Activated CD8-positive, alpha-beta memory T cell treated with anti-CD3 and anti-CD28 coated beads for 36 hours (primary cell): Measurements from ENCODE around the gene GPR26. TPM values are rescaled to one million over a fixed set of nuclear protein-coding genes. Genes with fewer than 3 reads are reported as not detected.

Experiments
- CTCF ChIA-PET: fragments of 350-600 bp; sonication (Branson Sonifier 250); formaldehyde crosslinking; loops from one replicate; lab custom pipeline; 2021; ENCODE audit warnings: antibody characterized with exemption; lab: Charles Lee
- POLR2A ChIA-PET: fragments of 350-600 bp; sonication (Branson Sonifier 250); formaldehyde crosslinking; loops from one replicate; lab custom pipeline; 2021; ENCODE audit warnings: antibody characterized with exemption; lab: Charles Lee
- total RNA-seq, 2 experiments: library from RNA; stranded (reverse); gene quantifications; one replicate each; pipeline ENCODE4 v1.2.3, GENCODE V29; 2021

Gene GPR26, protein sequence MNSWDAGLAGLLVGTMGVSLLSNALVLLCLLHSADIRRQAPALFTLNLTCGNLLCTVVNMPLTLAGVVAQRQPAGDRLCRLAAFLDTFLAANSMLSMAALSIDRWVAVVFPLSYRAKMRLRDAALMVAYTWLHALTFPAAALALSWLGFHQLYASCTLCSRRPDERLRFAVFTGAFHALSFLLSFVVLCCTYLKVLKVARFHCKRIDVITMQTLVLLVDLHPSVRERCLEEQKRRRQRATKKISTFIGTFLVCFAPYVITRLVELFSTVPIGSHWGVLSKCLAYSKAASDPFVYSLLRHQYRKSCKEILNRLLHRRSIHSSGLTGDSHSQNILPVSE
- total RNA-seq = not detected

DNA sequence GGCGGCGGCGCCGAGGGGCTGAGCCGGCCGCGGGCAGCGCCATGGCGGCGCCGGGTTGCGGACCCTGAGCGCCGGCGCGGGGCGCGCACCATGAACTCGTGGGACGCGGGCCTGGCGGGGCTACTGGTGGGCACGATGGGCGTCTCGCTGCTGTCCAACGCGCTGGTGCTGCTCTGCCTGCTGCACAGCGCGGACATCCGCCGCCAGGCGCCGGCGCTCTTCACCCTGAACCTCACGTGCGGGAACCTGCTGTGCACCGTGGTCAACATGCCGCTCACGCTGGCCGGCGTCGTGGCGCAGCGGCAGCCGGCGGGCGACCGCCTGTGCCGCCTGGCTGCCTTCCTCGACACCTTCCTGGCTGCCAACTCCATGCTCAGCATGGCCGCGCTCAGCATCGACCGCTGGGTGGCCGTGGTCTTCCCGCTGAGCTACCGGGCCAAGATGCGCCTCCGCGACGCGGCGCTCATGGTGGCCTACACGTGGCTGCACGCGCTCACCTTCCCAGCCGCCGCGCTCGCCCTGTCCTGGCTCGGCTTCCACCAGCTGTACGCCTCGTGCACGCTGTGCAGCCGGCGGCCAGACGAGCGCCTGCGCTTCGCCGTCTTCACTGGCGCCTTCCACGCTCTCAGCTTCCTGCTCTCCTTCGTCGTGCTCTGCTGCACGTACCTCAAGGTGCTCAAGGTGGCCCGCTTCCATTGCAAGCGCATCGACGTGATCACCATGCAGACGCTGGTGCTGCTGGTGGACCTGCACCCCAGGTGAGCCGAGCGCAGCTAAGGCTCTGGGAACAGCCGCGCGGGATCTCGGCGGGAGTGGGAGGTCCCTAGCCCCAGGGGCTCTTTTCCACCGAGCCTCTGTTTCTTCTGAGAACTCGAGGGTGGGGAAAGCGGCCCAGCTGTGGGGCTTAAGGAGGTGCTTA is at the start of gene GPR26:
Gene GPR26 (plus strand): TSS at position 38 of the 919 bp plus-strand sequence. CDS start 53 bp downstream, at position 91.
- CTCF ChIA-PET = no interaction called here
- POLR2A ChIA-PET = no interaction called here

DNA sequence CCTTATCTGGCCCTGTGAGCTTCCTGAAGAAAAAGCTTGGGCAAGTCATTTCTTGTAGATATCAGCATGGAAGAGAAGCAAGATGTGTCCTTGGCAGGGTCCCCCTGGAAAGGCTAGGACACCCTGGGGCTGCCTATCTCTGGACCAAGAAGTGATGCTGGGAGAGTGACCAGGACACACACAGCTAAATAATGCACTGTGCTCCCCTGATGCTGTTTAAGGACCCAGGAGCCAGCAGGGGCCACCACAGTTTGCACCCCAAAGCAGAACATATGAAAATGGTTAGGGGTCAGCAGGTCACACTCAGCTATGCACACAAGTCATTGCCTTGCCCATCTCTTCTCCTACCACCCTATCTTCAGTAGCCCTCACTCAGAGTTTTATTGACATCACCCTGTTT is 47.9 kb upstream of the GPR26 start:
- ChIA-PET CTCF (no interaction called here), POLR2A (no interaction called here)

DNA sequence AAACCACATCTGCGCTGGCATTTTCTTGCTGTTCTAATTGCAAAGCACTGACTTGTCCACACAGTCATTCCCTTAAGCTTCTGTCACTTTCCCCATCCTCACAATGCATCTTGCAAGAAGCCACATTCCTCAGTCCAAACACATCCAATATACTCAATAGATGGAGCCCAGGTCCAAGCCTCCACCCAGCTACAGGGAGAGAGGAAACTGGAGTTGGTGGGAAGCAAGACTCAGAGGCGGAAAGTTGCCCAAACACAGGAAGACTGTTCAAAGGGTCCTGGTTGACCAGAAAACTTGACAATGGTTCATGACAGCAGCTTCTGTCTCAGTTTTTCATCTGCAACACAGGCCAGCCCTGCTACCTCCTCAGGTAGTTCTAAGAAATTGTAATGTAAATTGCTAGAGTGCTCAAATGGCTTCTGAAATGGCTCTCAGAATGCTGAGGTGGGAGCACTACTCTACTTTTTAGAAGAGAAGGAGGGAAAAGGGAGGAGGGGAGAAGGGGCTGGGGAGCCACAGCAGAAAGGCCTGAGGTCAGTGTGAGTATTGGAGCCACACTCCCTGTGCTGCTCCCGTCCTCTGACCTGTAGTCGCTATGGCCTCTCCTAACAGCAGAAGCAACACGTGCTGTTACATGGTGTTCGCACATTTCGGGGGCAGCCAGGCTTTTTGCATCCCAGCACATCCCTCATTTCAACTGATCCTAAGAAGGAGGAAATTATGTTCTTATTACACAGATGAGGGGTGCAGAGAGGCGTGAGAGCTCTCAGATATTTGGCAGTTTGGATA is 46.9 kb upstream of the GPR26 start:
- ChIA-PET POLR2A (no interaction called here), CTCF (no interaction called here)

DNA sequence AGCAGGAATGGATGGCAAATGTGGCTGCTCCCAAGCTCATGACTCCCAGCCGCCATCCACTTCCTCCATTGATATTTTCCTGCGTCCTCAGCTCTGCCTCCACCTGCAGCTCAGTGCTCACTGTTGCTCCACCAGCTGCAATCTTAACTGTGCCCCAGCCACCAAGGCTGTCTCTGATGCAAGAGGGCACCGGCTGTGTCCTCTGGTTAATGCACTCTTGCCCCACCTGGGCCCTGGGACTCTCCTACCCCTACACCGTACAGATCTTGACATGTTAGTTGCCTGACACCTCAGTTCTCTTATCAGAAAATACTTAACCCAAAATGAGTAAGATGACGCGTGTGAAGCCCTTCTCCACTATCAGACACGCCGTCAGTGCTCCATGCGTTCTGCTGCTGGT is 45.5 kb upstream of the GPR26 start:
- CTCF ChIA-PET = no interaction called here
- POLR2A ChIA-PET = no interaction called here

DNA sequence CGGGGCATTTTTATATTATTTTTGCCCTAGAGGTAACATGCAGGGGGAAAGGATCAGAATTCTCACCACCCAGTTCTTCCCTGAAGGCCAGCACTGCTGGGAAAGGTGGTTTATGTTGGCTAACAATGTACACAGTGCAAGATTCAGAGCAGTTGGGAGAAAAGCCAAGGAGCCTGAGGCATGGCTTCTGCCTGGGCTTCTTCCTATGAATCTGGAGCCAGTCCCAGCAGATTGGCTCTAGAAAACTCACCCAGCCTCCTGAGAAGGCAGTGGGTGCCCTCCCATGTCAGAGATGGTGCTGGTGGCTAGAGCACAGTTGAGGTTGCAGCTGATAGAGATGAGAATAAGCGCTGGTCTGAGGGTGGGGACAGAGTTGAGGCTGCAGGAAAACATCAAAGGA is 44.7 kb upstream of the GPR26 start:
- POLR2A ChIA-PET = no interaction called here
- CTCF ChIA-PET = no interaction called here

DNA sequence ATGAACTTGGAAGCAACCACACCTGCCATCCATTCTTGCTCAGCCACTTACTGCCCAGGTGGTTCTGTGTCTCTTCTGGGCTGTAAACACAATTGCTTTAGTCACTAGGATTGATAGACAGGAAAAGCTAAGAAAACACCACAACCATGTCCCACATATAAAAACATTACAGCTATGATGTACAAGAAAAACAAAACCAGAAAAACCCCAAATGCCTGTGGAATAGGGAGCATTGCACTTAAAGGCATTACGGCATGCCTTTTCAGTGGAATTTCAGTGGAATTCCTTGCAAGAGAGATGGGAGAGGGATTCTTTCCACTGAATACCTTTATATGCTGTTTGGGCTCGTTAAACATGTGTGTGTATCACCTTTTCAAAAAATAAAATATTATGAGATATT is 44.2 kb upstream of the GPR26 start:
- ChIA-PET CTCF (no interaction called here), POLR2A (no interaction called here)

DNA sequence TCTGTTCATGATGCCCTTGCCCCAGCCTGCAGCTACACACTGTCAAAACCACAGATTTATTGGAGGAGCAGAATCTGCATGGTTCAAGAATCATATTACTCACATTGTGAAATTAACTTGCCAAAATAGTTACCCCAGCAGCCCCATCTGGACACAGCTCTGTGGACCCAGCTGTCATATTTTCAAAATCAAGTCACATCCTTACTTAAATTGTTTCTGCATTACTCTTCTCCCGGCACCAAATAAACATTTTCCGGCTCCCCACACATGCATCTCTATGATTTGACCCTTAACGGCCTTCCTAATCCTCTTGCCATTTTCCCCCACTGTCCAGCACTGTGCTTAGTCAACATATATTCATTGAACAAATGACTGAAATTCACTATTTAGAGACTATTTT is 43.8 kb upstream of the GPR26 start:
- ChIA-PET CTCF (no interaction called here), POLR2A (no interaction called here)

DNA sequence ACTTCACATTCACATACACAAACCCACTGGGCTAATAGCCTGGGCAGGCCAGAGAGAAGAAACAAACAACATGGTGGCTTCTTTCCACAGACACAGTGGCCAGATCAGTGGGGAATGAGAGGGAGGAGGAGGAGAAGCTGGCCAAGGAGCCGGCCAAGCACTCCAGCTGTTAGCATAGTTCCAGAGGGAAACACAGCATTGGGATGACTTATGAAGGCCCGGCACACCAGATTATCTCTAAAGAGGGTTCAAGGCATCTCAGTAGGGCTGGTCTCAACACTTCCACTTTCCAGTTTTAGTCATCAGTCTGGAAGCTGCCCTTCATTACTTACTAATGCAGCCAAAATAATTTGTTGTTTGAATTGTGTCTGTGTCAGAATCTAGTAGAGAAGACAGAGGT is 42.1 kb upstream of the GPR26 start:
- ChIA-PET POLR2A (no interaction called here), CTCF (no interaction called here)

DNA sequence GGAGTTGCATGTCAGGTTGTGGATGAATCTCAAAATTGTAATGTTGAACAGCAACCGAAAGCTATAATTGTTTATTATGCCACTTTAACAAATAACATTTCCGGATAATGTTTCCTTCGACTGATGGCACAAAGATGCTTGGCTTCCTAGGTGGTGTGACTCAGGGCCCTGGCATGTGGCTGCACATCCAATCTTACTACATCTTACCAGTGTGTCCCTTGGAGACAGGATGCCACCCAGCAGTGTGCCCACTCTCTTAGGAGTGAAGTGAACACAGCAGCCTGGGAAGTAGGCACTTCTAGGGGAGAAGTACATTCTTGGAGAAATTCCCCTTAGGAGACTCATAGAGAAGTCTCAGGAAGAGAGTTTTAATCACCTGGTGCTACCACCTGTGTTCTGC is 33.0 kb upstream of the GPR26 start:
- ChIA-PET CTCF (no interaction called here), POLR2A (no interaction called here)

DNA sequence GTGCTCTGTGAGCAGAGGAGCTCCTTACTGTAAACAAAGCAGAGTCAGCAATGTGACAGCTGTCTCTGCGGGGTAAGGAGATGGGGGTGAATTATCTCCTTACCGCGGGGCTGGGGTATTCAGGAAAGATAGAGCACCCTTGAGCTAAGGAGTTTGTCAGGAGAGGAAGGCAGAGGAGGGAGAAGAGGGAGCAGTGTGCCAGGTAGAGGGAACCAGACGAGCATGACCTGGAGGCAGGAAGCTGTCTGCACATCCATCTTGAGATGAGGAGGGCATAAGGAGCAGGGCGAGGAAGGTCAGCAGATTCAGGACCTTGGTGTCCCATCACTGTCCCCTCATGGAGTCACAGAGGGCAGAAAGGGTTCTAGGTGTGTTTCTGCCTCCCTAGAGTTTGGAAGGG is 32.5 kb upstream of the GPR26 start:
- CTCF ChIA-PET = no interaction called here
- POLR2A ChIA-PET = no interaction called here

DNA sequence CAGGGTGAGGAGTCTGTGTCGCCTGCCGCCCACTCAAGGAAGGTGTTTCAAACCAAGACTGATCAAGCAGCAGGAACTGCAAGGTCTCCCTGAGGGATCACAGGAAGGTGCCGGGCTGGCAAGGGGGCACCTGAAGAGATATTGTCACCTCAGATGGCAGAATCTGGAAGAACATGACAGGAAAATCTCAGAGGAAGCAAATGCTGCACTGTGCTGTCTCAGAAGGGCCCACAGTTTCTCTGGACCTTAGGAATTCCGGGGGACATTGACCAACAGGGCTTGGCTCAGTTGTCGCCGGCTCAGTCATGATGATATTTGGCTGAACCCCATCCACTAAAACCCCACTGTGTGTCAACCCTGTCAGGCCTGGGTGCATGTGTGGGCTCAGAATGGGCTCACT is 31.9 kb upstream of the GPR26 start:
- ChIA-PET POLR2A (no interaction called here), CTCF (no interaction called here)

DNA sequence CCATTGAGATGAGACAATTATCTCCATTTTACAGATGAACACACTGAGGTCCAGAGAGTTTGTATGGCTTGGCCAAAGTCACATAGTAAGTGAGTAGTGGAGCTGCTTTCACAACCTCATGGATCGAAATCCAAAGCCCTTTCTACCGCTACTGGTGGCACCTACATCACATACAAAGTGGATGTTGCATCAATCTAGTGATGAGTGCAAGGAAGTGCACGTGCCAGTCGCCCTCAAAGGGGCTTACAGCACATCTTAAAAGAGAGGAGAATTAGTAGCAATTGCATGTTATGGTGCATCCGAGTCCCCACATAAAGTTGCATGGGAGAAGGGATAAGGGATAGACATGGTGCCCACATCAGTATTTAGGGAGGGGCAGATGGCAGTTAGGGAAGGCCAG is 31.0 kb upstream of the GPR26 start:
- ChIA-PET POLR2A (no interaction called here), CTCF (no interaction called here)

DNA sequence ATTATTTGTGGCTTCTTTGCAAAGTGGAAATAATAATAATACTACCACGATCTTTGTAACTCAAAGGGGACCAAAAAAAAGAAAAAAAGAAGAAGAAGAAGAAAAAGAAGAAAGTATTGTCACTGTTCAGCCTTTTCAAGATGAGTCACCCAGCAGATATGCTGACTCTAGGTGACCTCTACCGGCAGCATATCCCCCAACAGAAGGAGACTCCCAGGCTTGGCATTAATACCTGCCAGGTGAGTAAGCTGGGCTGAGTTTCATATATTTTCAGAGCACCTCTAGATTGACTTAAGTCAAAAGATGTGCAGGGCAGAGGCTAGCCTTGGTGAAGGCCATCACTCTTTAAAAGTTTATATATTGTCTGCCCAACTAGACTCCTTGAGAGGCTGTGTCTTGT is 30.4 kb upstream of the GPR26 start:
- POLR2A ChIA-PET = no interaction called here
- CTCF ChIA-PET = no interaction called here

DNA sequence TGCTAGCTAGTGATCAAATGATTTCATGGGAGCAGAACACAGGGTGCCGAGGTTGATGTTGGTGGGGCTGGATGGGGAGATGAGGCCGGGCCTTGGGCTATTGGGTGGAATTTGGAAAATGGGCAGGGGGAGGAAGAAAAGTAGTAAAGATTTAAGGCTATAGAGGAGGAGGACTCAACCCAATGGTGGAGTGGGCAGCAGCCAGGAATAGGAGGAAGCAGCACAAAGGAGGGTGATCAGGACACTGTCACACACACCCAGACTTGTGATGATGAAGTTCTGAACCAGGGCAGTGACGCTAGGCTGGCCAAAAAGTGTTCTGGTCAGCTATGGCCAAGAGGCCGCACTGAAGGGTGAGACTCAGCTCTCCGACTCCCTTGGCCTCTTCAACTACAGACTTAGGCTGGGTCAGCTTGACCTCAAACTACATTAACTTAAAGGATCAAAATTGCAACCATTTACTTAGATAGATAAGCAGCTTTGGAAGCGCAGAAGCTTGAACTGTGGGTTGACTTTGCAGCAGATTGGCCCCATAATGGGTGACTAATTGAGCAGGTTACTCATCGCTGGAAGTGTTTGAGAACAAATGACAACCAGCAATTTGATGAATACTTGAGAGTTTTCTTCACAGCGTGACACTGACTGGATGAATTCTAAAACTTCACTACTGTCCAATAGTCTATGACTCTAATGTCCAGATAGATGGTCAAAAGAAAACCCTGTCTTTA is 29.4 kb upstream of the GPR26 start:
- ChIA-PET POLR2A (no interaction called here), CTCF (no interaction called here)

DNA sequence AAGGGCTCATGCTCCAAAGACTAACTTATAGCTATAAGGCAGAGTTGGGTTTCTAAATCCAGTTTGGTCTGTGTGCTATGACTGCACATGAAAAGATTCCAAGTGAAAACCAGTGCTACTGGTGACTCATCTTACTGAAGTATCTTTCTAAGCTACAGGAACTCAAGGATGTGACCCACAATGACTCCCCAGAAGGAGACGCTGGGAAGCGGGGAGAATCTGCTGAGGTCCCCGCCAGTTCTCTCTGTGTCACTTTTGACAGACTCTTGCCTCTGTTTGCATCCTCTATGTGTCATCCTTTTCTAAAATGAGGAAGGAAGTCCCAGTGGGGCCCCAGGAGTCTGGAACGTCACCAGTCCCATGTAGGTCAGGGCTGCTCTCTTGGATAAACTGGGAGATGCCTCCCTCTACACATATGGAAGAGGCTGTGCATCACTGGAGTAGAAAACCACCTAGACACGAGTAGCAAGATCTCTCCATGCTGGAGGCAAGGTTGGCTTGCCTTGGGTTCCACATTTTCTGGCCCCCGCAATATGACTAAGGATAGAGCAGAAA is 28.8 kb upstream of the GPR26 start:
- ChIA-PET CTCF (no interaction called here), POLR2A (no interaction called here)

DNA sequence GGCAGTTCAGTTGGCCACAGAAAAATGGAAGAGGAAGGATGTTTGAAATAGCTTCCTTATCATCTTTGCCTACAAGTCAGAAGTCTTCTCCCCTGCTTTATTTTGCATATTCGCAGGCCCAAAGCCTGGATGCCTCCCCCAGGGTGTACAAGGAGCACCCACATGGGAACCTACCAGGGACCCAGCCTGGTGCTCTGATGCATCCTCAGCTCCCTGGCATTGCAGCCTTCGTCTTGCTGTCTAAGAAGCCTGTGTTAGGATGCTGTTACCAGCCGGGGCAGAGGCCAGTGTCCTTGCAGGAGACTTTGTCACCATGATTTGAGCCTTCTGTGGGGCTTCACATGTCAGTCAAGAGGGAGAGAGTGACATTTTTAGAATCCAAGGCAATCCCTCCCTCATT is 27.0 kb upstream of the GPR26 start:
- ChIA-PET CTCF (no interaction called here), POLR2A (no interaction called here)

DNA sequence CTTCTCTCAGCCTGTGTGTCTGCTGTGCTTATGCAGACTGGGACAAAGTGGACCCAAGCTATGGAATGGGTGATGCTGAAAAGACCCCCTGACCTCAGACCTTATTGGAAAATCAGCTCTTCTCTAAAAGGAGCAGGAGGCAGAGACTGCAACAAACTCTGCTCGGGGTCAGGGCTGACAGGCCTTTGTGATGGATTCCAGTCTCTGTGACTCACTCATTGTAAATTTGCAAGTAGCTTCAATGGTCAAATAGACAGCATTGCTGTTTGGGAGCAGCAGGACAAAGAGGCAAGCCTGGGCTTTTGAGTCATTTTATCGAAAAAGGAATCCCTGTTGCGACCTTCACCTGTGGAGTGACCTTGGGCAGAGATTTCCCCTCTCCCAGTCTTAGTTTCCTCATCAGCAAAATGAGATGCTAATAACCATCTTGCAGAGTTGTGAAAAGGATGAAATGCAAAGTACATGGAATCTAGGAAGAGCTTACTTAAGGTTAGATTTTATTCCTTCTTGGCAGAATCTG is 26.1 kb upstream of the GPR26 start:
- CTCF ChIA-PET = no interaction called here
- POLR2A ChIA-PET = no interaction called here

DNA sequence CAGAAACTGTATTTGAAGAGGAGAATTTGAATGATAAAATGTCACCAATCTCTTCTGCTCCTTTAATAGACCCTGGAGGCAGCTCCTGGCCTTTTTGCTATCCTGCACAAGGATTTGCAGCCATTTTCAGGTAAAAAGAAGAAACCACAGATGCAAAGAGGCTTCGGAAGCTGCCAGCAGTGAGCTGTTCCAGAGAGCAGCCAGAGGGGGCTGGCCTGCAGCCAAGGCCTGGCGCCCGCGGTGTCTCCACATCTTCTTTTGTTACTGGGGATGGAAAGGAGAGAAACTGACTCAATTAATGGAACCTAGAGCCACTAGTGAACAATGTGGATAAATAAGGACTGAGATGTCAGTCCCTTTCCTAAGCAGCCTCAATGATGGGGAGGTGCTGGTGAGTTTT is 23.9 kb upstream of the GPR26 start:
- ChIA-PET POLR2A (no interaction called here), CTCF (no interaction called here)

DNA sequence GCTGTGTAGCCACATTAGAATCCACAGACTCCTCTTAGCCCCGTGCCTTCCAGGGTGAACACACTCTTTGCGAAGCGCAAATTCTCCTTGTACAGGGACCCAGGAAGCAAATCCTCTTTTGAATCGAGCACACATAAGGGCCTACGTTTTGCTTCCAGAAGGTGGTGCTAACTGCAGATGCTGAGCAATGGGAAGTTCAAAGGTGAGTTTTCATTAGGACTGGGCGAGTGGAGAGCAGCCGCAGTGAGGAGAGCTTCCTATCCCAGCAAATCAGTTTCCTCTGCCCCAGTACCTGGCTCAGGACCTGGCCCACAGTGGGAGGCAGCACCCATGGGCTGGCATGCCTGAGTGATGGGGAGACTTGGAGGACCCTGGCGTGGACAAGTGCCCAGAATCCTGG is 23.5 kb upstream of the GPR26 start:
- CTCF ChIA-PET = no interaction called here
- POLR2A ChIA-PET = no interaction called here
